ENCODE results near the gene MEOX1.

MEOX1 gene

DNA sequence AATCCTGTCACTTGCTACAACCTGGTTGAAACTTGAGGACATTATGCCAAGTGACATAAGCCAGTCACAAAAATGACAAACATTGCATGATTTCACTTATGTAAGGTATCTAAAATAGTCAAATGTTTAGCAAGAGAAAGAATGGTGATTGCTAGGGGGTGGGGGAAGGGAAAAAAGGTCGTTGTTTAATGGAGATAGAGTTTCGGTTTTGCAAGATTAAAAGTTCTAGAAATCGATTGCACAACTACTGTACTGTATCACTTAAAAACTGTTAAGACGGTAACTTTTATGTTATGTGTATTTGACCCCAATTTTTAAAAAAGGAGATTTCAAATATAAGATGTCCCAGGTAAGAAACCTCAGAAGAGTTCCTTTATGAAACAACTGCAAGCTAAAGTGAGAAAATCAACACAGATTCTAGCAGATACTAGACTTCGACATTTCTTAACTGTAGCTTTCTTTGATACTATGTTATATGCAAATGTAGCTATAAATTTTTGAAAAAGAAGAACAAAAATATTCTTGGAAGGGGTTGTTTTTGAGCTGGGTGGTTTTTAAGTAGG is 5.9 kb downstream of the MEOX1 start:
- DNase-seq (ENCODE audit: low spot score), result no peak

- peak; percentile 55 for DNase-seq (ENCODE audit: low spot score)
Observed at GRCh38 chr17:43652124-43652480, 9.6 kb downstream of the MEOX1 start.

DNA sequence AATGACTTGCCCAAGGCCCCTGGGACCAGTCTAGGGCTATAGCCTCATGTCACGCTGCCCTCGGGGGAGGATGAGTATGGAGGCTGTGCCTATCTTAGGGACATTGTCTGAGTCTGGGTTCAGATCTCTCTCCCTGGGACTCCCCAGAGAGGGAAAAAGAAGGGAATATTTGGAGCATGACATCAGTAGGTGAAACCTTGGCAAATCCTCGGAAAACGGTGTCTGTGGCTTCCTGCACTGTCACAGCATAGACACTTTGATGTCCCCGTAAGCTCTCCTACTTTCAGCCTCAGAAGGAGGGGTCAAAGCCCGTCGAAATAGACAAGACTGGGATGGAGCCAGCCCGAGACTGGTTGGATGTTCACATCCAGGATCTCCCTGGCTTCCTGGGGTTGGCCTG is 11.3 kb downstream of the MEOX1 start:
- DNase-seq (ENCODE audit: low spot score), result no peak

DNA sequence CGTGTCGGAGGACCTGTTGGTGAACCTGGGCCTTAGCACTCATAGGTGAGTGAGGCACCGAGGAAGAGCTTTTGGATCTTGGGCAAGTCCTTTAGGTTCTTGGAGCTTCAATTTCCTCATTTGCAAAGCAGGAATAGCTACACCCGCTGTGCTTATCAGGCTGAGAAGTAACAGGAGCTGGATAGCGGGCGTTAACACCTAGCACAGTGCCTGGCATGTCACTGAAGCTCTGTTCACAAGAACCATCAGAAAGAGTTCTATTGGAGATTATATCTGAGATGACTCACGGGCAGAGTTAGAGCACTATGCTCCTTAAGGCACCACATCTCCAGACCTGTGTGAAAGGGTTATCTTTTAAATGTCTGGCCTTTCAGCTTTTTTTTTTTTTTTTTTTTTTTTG is 12.8 kb downstream of the MEOX1 start:
- no peak for DNase-seq (ENCODE audit: low spot score)

DNA sequence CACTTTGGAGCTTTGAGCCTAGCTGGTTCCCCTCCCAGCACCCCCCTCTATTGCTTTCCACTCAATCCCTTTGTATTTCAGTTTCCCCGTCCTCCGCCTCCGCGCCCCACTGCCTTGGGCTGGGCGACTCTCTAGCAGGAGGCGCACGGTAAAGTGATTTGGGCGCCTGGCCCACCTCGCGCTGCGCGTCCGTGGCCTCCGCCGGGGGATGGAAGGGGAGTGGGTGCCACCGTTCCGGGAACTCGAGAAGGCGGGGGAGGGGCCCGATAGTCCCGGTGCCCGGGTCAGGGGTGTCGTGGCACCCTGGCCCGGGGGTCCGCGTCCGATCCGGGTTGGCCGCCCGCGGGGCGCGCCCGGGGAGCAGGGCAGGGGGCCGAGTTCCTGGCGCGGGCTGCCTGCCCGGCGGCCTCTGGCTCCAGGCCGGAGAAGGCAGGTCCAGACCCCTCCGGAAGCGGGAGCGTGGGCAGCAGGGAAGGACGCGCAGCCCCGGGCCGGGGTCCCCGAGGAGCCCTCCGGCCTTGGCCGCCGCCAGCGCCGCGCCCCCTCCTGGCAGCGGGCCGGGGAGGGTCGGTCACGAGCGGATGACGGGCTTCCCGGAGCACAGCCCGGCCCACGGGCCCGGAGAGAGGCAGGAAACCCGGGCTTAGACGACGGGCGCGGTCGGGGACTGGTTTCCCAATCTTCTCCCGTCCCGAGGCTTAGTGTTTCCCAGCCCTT is 15.8 kb downstream of the MEOX1 start:
- peak; percentile 70 for DNase-seq (ENCODE audit: low spot score)

- DNase-seq (ENCODE audit: low spot score), result no peak
Observed at GRCh38 chr17:43645450-43645764, 16.3 kb downstream of the MEOX1 start.

DNA sequence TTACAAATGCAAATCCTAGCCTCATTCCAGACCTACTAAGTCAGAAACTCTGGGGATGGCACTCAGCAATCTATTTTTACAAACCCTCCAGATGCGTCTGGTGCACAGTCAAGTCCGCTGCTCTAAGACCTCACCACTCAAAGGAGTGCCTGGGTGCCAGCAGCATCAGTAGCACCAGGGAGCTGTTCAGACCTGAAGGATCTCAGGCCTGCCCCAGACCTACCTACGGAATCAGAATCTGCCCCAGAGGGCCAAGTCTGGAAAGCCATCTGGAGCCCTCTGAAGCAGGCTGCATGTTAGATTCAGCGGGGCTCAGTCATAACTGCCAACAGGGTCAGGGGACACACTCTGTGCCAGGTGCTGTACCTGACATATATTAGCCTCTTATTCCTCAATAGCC is 17.6 kb downstream of the MEOX1 start:
- DNase-seq (ENCODE audit: low spot score), result no peak

DNA sequence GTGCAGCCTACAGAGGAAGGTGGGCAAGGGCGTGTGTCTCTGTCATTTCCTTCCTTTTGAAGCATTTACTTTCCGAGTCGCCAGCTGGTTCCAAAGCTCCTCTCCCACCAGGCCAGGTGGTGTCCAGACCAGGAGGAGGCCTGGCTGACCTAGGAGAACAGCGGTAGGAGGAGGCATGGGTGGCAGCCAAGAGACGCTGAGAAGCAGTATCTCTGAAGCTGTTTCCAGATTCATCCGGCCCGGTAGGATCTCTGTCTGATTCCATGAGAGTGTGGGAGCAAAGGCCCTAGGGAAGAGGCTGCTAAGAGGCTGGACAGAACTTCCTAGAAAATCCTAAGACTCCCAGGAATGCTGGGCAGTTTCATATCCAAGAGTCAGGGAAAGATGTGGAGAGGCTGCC is 20.3 kb downstream of the MEOX1 start:
- no peak for DNase-seq (ENCODE audit: low spot score)

DNA sequence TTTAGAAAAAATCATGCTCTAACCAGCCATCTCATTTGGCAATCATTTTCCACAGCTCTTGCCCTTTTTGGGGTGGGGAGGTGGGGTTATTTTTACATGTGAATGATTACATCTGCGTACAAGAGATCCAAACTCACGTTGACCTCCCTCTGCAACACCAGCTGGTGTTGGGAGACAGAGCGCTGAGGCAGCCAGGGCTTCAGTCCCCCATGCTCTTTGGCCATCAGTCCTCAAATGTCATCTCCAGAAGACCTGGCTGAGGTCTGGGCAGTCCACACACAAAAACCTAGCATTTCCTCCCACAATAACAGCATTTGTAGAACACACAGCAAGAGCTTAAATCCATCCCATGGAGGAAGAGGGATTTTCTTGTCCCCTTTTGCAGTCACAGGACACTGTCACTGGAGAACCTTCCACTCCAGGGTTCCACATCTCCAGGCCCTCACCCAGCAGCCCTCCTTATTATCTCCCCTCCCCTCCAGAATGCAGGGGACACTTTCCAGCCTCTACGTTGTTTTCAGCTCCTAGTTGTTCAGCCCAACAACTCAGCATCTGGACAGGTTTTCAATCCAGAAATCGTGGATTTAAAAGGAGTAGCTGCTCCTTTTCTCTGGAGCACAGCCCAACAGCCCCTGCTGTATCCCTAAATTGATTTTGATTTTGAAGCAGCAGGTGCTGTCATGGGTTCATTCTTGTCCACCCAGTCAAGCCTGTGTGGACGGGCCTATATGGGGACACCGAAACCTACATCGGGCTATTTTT is 21.1 kb downstream of the MEOX1 start:
- no peak for DNase-seq (ENCODE audit: low spot score)

DNA sequence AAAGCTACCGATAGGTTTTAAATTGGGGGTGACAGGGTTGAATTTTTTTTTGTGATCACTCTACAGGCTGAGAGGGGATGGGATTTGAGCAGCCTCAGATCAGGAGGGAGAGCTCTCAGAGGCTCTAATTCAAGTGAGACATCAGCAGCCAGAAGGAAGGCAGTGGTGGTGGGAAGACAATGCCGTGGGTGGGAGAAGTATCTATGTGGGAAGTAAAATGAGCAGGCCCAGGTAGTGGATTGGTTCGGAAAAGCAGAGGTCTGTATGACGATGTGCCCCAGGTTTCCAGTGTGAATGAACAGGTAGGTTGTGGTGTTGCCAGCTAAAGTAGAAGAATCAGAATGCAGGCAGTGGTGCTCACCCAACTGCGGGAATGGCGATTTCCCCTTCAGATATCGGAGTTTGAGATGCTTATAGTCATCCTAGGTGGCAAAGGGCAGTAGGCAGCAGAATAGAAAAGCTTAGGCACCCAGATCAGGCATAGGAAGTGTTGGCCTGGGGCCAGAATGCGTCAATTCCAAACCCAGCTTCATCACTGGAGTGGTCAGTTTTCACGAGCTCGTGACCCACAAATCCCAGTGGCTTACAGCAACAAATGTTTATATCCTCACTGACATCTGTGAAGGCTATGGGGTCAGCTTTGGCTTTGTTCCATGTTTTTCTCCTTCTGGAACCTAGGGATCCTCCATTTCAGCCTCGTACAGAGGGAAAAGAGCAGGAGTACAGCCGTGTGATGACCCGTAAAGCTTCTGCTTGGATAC is 24.0 kb downstream of the MEOX1 start:
- DNase-seq (ENCODE audit: low spot score), result no peak

DNA sequence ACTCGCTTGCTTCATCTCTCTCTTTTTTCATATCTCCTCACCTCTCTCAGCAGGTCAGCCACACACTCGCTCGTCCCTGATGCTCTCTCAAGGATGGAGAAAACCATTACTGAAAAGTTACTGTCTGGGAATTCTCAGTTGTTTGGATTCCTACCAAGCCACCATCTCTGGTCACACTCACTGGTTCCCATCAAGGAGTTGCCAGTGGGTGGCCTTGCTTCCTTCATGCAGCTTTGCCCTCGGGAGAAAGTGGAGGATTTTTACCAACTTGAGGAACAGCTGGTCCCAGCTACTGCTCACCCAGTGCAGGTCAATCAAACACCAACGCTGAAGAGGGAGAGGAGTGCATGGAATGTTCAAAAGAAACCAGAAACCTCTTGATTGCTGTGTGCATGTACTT is 25.3 kb downstream of the MEOX1 start:
- no peak for DNase-seq (ENCODE audit: low spot score)

DNA sequence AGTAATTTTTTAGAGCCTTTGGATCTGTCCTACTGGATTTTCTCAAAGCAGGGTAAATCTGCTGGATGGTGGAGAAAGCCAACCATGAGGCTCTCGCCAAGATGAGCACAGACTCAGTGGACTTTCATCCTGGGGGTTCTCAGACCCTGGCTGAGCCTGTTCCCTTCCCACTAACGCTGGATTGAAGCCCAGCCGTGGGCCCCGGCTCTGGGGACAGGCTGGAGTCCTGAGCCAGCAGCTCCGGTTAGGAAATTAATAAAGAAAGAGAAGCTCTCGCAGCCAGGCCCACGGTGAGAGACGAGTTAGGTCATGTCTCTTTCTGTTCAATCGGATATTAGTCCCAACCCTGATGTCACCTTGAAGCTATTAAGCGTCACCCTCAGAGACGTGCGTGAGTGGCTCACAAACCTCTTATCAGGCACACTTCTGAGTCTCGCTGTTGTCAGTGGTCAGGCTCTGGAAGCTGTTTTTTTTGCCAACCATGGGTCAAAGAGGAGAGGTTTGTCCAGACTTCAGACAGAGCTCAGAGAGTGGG is 27.1 kb downstream of the MEOX1 start:
- no peak for DNase-seq (ENCODE audit: low spot score)

DNA sequence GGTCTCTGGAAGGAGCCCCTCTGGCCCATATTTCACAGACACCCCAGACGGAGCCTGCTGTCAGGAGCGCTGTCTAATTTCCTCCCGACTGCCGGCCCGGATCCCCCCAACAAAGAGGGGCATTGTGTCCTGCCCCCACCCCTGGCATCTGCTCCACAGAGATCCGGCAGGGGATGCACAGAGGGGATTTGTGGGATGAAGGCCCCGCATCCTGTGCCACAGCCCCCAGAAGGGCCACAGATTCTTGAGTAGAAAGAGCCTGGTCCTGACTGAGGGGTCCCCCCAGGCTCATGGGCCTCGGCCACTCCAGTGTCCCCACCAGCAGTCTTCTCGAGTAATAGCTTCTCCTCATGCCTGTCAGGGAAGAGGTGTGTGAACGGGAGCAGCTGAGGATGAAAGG is 29.5 kb downstream of the MEOX1 start:
- no peak for DNase-seq (ENCODE audit: low spot score)

DNA sequence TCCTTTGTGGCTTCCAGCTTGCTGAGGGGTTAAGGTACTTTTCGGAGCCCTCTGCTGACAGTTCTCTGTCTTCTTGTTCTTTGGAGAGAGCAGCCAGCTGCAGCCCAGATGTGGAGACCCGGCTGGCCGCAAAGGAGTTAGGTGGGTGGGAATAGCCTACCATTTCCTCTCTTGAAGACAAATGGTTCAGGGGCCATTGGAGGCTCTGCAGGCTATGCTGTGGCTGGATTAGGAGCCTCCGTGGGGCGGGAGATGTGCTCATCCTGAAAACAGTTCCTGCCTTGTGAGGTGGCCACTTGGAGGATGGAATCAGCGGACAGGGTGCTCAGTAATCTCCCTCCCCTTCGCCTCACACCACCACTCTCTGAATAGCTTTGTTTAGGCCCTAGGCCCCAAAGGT is 30.3 kb downstream of the MEOX1 start:
- DNase-seq (ENCODE audit: low spot score), result no peak

DNA sequence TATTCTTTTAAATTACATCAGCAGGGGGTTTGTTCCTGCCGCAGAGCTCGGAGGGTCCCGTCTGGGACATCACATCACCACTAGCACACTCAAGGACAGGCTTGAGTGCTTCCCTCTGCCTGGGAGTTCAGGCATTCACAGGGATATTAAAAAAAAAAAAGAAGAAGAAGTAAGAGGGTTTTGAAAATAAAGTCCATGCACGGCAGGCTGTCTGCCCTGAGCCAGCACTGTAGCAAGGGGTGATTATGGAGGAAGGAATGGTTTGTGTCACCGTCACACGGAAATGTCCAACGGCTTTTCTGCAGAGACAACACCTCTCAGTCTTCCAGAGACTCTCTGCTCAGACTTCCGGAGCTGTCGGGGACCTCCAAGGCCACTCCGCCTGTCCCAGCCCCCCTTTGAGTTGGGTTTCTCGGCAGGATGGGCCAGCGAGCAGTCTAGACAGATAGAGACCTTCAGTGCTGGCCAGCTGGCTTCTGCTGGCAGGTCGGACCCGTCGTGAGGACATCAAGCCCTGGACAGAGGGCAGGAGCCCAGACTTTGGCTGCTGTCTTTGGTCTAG is 33.6 kb downstream of the MEOX1 start:
- no peak for DNase-seq (ENCODE audit: low spot score)

DNA sequence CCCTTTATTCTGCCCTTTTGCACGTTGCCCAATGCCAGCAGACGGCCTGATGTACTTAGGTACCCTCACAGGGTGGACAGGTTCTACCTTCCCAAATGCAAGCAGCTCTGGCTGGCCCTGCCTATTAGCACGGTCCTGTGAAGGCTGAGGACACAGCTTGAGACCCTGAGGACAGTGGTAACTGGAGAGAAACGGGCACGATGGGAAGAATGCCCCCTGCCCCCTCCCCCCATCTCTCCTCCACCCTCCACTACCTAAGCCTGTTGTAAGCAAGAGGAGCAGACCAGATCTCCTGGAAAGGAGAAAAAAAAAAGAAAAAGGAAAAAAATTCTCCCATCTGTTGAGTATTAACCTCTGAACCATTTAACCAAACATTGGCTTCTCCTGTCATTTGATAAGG is 34.1 kb downstream of the MEOX1 start:
- no peak for DNase-seq (ENCODE audit: low spot score)

DNA sequence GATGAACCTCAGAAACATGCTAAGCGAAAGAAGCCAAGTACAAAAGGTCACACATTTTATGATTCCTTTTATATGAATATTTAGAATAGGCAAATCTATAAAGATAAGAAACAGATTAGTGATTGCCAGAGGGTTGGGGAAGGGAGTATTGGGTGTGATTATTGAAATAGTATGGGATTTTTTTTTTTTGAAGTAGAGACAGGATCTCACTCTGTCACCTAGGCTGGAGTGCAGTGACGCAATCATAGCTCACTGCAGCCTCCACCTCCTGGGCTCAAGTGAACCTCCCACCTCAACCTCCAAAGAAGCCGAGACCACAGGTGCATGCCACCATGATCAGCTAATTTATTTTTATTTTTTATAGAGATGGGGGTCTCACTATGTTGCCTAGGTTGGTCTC is 35.7 kb downstream of the MEOX1 start:
- DNase-seq (ENCODE audit: low spot score), result no peak

GRCh38 chr17:43625606-43626005 is 36.1 kb downstream of the MEOX1 start:
- DNase-seq (ENCODE audit: low spot score), result no peak

DNA sequence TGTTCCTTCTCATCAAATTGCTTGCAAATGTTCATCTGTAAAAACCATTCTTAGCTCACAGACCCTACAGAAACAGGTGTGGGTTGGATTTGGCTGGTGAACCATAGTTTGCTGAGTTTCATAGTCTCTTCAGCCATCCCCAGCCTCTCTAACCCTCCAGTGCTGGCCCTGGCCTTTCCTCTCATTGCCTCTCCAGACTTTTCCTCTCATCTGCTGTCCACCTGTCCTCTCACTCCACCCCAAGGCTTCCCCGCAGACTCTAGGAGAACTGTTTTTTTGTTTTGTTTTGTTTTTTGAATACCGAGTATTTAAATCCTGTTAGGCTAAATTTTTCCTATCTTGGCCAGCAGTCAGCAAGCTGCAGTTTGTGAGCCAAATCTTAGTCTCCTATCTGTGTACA is 41.1 kb downstream of the MEOX1 start:
- no peak for DNase-seq (ENCODE audit: low spot score)

GRCh38 chr17:43620147-43620546 is 41.6 kb downstream of the MEOX1 start:
- no peak for DNase-seq (ENCODE audit: low spot score)

DNA sequence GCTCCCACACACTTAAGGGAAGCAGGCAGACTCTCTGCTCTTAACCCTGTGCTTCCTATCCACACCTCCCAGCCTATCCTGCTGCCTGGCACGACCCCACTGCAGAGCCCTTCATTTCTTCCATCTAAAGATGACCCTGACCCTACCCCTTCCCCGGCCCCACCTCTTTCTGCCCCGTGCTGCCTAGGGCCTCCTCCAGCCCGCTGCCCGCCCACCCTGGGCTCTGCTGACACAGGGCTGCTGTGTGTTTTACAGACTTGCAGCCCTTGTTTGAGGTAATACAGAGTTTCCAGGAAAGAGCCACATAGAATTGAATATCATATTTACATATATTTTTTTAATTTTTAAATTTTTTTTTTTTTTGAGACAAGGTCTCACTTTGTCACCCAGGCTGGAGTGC is 42.0 kb downstream of the MEOX1 start:
- DNase-seq (ENCODE audit: low spot score), result no peak

DNA sequence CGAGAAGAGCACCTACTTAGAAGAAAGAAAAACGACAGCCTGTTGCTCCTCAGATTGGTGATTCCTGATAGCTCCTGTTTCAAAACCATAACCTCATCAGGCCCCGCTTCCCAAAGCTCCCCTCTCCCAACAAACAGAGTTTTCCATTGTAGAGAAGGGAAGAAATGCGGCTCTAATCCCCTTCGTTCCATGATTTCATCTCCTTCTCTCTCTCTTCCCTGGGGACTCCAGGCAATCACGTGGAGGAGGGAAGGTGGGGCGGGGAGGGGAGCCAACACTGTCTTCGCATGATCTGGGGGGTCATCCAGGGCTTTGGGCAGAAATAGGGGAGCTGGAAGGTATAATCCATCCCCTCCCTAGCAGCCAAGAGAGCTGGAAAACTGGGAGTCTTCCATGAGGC is 43.4 kb downstream of the MEOX1 start:
- DNase-seq (ENCODE audit: low spot score), result no peak

GRCh38 chr17:43616852-43617251 is 44.9 kb downstream of the MEOX1 start:
- DNase-seq (ENCODE audit: low spot score), result no peak
